ENCODE data around the gene CAPN5.

The CAPN5 gene

GRCh38 chr11:77102246-77103210 is 35.8 kb downstream of the CAPN5 start, which contains the start of gene OMP:
TSS of gene OMP (plus strand) at chr11:77102840. CDS start at chr11:77102840, 0 bp downstream.
- no peak for DNase-seq (ENCODE audit: extremely low read depth, insufficient read length)
- H3K27me3 ChIP-seq (replicated peaks; ENCODE audit: control insufficient read depth, insufficient read depth, low read length), result no peaks in the 10 kb centered on the region; the same call in 1 of the 2 replicates

GRCh38 chr11:77103319-77103718 is 36.5 kb downstream of the CAPN5 start:
- TF ChIP-seq CTCF (IDR thresholded peaks at IDR 0.05; ENCODE audit: insufficient read depth, low read length, poor library complexity, severe bottlenecking), result no peak
- no peak for DNase-seq (ENCODE audit: extremely low read depth, insufficient read length)
- Histone ChIP-seq H3K36me3 (ENCODE audit: control insufficient read depth, insufficient read depth, low read length) (no peaks in the 10 kb centered on the region), H3K4me3 (replicated peaks; ENCODE audit: low read depth, low read length) (no peak overlapping the region), H3K27me3 (replicated peaks; ENCODE audit: control insufficient read depth, insufficient read depth, low read length) (no peaks in the 10 kb centered on the region; the same call in 1 of the 2 replicates)

More at GRCh38 chr11:77102246-77103210, 35.8 kb downstream of the CAPN5 start, which contains the start of gene OMP:
- Histone ChIP-seq H3K36me3 (ENCODE audit: control insufficient read depth, insufficient read depth, low read length) (no peaks in the 10 kb centered on the region), H3K4me3 (replicated peaks; ENCODE audit: low read depth, low read length) (no peak within 1 kb of the TSS)
- no peak for TF ChIP-seq CTCF (IDR thresholded peaks at IDR 0.05; ENCODE audit: insufficient read depth, low read length, poor library complexity, severe bottlenecking)

GRCh38 chr11:77104727-77105126 is 38.0 kb downstream of the CAPN5 start:
- H3K27me3 ChIP-seq (replicated peaks; ENCODE audit: control insufficient read depth, insufficient read depth, low read length), result no peaks in the 10 kb centered on the region; the same call in 1 of the 2 replicates
- TF ChIP-seq CTCF (IDR thresholded peaks at IDR 0.05; ENCODE audit: insufficient read depth, low read length, poor library complexity, severe bottlenecking), result no peak
- DNase-seq (ENCODE audit: extremely low read depth, insufficient read length), result no peak
- no peaks in the 10 kb centered on the region for H3K36me3 ChIP-seq (ENCODE audit: control insufficient read depth, insufficient read depth, low read length)
- no peak overlapping the region for H3K4me3 ChIP-seq (replicated peaks; ENCODE audit: low read depth, low read length)

GRCh38 chr11:77106321-77106720 is 39.5 kb downstream of the CAPN5 start:
- H3K27me3 ChIP-seq (replicated peaks; ENCODE audit: control insufficient read depth, insufficient read depth, low read length), result no peaks in the 10 kb centered on the region; the same call in 1 of the 2 replicates
- no peak for DNase-seq (ENCODE audit: extremely low read depth, insufficient read length)
- no peak overlapping the region for H3K4me3 ChIP-seq (replicated peaks; ENCODE audit: low read depth, low read length)
- TF ChIP-seq CTCF (IDR thresholded peaks at IDR 0.05; ENCODE audit: insufficient read depth, low read length, poor library complexity, severe bottlenecking), result no peak
- no peaks in the 10 kb centered on the region for H3K36me3 ChIP-seq (ENCODE audit: control insufficient read depth, insufficient read depth, low read length)

- Histone ChIP-seq H3K27me3 (replicated peaks; ENCODE audit: control insufficient read depth, insufficient read depth, low read length) (no peaks in the 10 kb centered on the region; the same call in 1 of the 2 replicates), H3K36me3 (ENCODE audit: control insufficient read depth, insufficient read depth, low read length) (no peaks in the 10 kb centered on the region), H3K4me3 (replicated peaks; ENCODE audit: low read depth, low read length) (no peak overlapping the region)
- no peak for DNase-seq (ENCODE audit: extremely low read depth, insufficient read length)
- TF ChIP-seq CTCF (IDR thresholded peaks at IDR 0.05; ENCODE audit: insufficient read depth, low read length, poor library complexity, severe bottlenecking), result no peak
Measured at GRCh38 chr11:77106759-77107158, 40.0 kb downstream of the CAPN5 start.

Data from GM06990 (cell line).